ENCODE data around the gene NPM1. TPM values are rescaled to one million over a fixed set of nuclear protein-coding genes. Genes with fewer than 3 reads are reported as not detected.
"Not testable (repeated sequence)": the region's sequence is repeated elsewhere in the genome, so short reads cannot be mapped to it uniquely, and the experiment has no call there.

NPM1 gene
- total RNA-seq, 1 donor from 2014 or later: 836 TPM

- DNase-seq (ENCODE audit: low read depth): no peak
These were observed 24.5 kb downstream of the NPM1 start for GRCh38 chr5:171412186-171412585.

GRCh38 chr5:171413153-171413910 lies 25.7 kb downstream of the NPM1 start:
- no peak for DNase-seq (ENCODE audit: low read depth)

GRCh38 chr5:171413993-171414392 lies 26.3 kb downstream of the NPM1 start:
- DNase-seq (ENCODE audit: low read depth): not testable (repeated sequence)

GRCh38 chr5:171415115-171415730 lies 27.6 kb downstream of the NPM1 start:
- no peak for DNase-seq (ENCODE audit: low read depth)

GRCh38 chr5:171416160-171417049 lies 28.8 kb downstream of the NPM1 start:
- DNase-seq (ENCODE audit: low read depth): no peak

GRCh38 chr5:171418316-171418981 lies 30.8 kb downstream of the NPM1 start:
- DNase-seq (ENCODE audit: low read depth): peak; percentile 85

- peak; percentile 35 for DNase-seq (ENCODE audit: low read depth)
These were observed 31.5 kb downstream of the NPM1 start, which contains the start of gene FGF18 for GRCh38 chr5:171418982-171419687. Gene FGF18, plus strand, starts transcription at chr5:171419647. Its CDS starts 553 bp downstream, at chr5:171420200.

GRCh38 chr5:171419688-171420430 lies 32.2 kb downstream of the NPM1 start:
- peak; percentile 27 for DNase-seq (ENCODE audit: low read depth)

GRCh38 chr5:171420431-171421241 lies 33.0 kb downstream of the NPM1 start:
- DNase-seq (ENCODE audit: low read depth): peak; percentile 74

GRCh38 chr5:171421331-171422262 lies 33.9 kb downstream of the NPM1 start:
- no peak for DNase-seq (ENCODE audit: low read depth)

GRCh38 chr5:171422495-171422894 lies 34.8 kb downstream of the NPM1 start:
- DNase-seq (ENCODE audit: low read depth): no peak

GRCh38 chr5:171422902-171423663 lies 35.4 kb downstream of the NPM1 start:
- no peak for DNase-seq (ENCODE audit: low read depth)

GRCh38 chr5:171424726-171425125 lies 37.1 kb downstream of the NPM1 start:
- DNase-seq (ENCODE audit: low read depth): peak; percentile 39

GRCh38 chr5:171425596-171426244 lies 38.1 kb downstream of the NPM1 start:
- DNase-seq (ENCODE audit: low read depth): no peak

GRCh38 chr5:171426266-171426665 lies 38.6 kb downstream of the NPM1 start:
- DNase-seq (ENCODE audit: low read depth): no peak

GRCh38 chr5:171426680-171427079 lies 39.0 kb downstream of the NPM1 start:
- DNase-seq (ENCODE audit: low read depth): no peak

Data from myocyte (in vitro differentiated cells).